NCI-H2029 treated with DMSO at 0.1 percent for 48 hours (cell line): ENCODE data around the gene ERN1.
A peak's percentile ranks its signal among the peaks of the same experiment; 100 is the strongest.
"Not testable (repeated sequence)": the region's sequence is repeated elsewhere in the genome, so short reads cannot be mapped to it uniquely, and the experiment has no call there.

Source experiments
- DNase-seq: peaks from one replicate; lab custom pipeline; 2025; lab: John Stamatoyannopoulos, UW

The ERN1 gene

DNA sequence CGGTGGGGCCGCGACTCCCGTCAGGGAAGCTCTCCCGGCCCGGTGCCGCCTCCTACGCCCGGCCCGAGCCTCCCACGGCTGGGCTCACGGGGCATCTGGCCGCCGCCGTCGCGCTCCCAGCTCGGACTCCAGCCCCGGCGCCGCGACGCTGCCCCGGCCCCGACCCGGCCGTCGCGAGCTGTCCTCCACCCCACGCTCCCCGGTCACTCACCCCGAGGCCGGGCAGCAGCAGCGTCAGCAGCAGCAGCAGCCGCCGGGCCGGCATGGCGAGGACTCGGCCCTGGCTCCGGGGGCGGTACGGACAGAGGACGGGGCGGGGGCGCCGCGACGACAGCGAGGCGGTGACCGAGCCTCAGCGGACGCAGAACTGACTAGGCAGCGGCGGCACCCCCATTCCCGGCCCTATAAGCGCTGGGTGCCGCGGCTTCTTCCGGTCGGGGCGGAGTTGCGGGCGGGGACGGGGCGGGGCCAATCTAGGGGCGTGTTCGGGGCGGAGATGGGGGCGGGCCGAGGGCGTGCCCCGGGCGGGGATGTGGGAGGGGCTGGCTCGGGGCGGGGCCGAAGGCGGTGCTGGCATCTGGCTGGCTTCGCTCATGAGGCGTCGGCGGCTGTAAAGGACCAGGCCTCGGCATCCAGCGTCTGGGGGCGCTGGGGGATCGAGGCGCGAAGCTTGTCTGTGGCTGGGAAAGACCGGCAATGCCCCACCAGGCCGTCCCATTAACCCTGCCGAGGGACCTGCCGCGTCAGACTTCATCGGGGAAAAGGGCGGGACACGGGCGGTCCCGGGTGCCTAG, at the start of gene ERN1:
Gene ERN1, minus strand, starts transcription at position 380 of the 794 bp plus-strand sequence. Its CDS starts 115 bp downstream, at position 265.
- DNase-seq: peak; percentile 55

DNA sequence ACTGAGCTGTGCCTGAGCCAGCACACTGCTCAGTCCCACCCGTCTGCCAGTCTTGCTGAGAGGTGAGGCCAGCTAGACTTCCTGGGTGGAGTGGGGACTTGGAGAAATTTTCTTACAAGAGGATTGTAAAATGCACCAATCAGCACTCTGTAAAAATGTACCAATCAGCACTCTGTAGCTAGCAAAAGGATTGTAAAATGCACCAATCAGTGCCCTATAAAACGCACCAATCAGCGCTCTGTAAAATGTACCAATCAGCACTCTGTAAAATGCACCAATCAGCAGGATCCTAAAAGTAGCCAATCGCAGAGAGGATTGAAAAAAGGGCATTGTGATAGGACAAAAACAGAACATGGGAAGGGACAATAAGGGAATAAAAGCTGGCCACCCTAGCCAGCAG, 49.1 kb upstream of the ERN1 start:
- not testable (repeated sequence) for DNase-seq

DNA sequence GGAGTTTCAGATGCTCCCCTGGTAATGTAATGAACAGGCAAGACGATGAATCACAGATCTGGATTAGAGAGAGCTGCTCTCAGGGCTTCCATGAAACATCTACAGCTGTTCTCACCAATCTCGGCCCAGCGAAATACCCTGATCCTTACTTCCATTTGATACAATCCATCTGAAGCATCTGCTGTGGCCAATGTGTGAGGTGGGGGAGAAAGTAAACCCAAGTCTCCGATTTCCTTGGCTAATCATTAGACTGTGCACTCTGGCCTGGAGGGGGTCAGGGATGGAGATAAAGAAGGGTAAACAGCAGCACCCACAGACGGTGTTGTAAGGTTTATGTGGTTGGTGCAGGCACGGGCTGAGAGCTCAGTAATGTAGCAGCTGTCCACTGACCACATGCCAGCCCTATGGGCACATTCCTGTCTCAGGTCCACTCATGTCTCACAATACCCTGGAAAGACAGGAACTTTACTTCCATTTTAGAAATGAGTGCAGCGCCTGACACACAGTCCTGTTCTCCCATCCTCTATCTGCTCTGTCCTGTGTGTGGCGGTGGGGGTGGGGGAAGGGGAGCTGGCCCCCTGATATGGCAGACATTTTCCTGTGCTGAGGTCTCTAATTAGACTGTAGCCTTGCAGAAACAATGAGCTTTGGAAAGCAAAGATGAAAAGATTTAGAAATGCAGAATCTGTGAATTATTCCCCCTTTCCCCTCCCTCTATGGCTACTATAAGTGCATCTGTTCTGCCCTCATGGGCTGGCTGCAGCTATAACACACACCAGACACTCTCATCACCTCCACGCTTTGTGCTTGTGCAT, 48.3 kb upstream of the ERN1 start:
- DNase-seq: no peak

DNA sequence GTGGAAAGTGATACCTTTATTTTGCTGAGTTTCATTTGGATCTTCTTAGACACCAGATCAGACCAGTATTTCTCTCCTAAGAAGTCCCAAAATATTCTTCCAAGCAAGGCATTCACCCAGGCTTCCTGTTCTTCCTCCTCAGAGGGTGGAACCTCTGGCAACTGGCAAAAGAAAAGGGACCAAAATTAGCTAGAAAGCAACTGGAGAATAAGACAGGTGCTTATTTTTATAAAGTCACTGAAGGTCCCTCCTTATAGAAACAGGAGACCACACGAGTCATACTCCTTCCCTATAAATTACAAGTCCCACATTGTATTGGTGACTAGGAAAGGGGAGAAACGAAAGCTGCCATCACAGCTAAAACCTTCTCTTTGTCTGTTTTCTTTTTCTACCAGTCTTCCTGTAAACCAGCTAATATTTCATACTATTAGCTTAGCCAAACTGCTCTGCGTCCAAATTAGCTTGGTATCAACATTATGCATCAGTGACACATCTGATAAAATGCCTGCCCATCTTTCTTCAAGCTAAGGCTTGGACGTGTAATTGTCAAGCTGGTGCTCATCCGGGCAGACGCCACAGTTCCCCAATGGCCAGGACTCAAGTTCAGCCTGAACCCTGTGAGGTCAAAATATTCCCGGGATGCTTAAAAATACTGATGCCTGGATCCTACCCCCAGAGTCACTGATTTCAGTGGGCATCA, 47.5 kb upstream of the ERN1 start:
- DNase-seq: no peak

DNA sequence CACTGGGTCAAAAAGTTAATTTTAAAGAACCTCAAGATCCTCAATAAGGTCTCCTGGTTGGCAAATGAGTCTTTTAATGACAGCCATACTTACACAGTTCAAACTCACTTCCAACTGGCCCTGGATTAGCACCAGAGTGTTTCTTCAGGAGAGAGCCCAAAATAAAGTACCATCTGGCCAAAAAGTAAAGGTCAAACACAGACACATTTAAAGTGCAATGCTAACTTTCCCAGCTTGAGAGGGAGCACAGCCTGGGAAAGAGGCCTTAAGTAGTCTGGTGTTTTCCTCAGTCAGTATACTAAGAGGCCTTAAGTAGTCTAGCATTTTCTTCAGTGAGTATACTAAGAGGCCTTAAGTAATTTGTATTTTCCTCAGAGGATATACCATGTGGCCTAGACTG, 46.6 kb upstream of the ERN1 start:
- no peak for DNase-seq

DNA sequence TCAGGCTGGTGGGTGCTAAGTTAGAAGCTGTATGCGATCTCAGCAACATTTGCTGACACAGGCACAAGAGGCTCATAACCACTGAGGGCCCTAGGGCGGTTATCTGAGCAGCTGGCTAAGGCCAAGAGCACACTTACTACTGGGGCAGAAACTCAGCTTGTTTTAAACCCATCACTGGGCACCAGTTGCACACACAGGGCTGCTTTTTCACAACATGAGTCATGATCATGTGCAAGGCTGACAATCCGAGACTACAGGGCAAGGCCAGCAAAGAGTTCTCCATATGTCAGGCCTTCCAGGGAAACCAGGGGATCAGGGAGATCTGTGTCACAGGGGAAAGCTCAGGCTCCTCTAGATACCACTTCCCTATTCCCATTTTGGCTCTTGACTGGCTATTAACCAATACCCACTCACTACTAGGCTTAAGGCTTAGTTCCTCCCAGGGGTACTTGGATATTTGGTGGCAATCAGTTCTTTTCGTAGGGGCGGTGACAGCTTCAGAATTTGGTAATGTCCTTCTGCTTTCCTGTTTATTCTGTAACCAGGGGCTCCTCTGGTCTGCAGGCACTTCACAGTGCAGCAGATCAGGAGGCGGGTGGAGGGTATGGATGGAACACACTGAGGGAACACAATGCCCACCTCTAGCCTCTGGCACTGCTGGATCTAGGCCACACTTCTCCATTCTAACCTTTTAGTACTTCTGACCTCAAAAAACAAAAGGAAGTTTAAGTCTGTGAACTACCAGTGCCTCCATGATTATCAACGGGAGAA, 44.9 kb upstream of the ERN1 start:
- no peak for DNase-seq

DNA sequence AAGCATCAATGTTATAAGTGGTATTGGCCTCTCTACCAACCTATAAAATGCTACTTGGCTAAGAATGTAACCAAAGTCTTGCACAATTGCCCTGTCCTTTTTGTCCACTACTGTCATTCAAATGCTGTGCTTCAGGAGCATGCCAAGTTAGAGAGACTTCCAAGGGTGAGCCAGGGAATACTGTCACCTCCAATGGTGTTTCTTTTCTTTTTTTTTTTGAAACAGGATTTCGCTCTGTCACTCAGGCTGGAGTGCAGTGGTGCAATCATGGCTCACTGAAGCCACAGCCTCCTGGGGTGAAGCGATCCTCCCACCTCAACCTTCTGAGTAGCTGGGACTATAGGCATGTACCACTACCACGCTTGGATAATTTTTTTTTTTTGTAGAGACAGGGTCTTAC, 43.7 kb upstream of the ERN1 start:
- DNase-seq: no peak

DNA sequence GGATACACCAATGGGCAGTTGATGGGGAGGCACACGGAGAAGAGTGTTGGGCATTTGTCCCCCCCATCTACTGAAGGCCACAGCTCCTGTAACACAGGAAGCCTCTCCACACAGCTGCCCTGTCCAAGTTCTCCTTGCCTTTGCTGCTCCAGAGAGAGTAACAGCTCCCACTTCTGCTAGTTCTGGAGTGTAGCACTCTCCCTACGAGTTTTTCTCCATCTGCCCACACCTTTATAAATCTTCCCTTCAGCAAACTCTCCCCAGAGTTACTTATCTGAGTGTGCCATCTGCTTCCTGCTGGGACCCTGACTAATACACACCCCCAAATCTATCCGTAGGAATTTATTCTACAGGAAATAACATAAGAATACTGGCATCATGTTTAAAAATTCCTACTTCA, 42.6 kb upstream of the ERN1 start:
- DNase-seq: no peak

DNA sequence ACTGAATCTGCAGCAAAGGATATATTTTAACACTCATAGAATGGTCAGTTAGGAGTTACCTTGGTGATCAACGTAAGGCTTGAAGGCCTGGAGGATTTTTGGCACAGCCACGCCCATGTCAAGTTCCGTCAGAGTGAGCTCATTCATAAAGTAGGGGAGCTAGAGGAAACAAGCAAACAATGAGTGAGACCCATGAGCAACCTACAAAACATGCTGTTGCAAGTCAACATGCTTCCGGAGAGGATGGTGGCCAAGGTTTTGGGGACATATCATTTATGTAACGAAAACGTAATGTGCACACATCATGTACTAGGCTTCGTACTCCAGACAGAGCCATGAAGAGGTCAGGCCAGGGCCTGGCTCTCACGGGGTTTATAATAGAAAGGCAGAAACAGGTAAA, 41.1 kb upstream of the ERN1 start:
- DNase-seq: no peak

DNA sequence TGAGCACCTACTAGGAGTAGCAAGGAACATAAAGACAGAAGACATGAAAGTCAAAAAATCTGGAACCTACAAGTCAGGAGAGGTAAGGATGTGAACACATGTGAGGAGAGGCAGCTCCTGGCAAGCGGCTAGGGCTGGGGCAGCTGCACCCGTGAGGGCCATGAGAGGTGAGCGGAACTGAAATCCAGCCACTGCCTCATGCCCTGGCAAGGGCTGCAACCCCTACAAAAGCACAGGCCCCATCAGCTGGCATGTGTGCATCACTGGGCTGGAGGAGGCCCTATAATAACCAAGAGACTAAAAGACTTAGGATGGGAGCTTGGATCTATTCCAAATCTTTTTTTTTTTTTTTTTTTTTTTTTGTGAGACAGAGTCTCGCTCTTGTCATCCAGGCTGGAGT, 40.3 kb upstream of the ERN1 start:
- no peak for DNase-seq

DNA sequence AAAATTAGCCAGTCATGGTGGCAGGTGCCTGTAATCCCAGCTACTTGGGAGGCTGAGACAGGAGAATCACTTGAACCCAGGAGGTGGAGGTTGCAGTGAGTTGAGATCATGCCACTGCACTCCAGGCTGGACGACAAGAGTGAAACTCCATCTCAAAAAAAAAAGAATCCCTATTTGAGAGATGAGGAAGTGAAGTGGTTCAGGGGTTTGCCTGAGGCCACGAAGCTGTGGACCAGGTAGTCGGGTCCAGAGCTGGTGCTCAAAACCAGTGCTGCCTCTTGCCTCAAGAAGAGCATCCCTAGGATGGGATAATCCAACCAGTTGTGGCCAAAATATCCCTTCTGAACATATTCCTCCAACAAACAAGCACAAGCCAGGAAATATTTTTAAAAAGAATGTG, 37.7 kb upstream of the ERN1 start:
- DNase-seq: not testable (repeated sequence)

DNA sequence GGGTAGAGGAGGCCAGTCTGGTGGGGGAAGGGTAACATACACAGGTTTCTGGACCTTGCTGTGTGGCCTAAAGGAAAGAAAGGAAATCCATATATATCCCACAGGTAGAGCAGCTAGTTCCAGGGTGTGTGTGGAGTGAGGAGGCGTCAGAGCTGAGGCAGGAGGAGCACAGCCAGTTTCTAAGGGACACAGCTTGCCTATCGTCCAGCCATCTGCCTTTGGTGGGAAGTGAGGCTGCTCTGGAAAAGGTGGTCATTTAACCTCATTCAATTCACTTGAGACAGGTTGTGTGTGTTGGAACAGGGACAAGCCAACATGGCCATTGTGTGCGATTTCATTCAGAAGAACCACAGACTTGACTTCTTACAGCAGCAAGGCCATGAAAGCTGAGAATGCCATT, 36.9 kb upstream of the ERN1 start:
- DNase-seq: no peak

DNA sequence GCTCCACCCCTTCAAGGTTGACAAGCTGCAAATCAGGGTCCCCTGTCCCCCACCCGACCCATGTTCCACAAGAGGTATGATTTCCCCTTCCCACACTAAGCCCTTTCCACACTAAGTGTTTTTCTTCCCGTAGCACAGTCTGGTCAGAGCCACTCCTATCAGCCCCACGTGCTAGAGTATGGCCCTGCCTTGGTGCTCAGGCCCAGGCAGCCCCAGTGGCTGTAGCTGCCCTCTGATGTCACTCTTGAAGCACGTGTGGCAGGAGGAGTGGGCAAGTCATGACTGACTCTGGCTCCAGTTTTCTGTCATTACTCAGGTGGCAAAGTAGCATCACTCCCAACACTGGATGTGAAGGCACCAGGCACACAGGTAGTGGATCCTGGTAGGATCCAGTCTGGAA, 35.4 kb upstream of the ERN1 start:
- DNase-seq: no peak

DNA sequence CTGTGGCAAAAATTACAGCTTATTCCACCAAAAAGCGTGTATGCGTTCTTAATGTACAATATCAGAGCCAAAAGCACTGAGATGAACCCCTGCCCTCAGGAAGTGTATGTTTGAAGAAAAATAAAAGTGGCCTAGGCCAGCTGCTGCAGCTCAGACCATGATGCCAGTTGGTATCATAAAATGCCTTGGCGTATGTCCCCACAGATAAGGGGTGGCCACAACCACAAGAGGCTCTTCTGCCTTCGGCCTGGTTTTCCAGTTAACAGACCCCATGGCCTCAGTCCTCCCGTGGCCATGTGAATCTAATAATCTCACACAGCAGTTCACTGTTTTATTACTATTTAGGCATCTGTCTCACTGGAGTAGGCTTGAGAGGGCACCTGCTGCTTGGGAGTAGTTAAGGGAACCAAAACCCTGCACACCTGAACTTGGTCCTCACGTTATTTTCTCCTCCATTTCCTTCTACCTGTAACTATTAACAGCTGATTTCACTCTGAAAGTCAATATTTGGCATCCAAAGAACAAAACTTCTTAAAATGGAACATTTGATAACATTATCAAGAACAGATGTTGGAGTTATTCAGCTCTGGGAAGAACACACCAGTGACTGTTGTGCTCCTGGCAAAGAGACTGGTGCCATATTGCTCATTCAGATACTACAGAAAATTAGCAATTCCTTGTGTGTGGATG, 34.8 kb upstream of the ERN1 start:
- DNase-seq: no peak

DNA sequence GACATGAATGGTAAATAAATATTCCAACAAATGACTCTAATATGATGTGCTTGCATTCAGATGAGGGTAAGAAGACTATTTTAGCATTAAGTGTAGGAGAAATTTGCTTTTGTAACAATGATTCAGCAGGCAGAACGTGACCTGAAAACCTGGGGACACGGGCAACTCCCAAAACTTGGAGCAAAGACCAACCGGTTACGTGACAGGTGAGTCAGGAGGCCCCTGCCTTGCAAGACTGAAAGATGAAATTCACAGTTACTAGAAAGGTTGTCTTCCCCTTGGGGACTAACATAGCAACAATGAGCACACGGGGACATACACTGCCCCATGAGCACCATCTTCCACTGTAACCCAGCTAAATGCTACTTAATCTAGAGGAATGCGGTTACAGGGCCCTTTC, 33.5 kb upstream of the ERN1 start:
- DNase-seq: no peak

DNA sequence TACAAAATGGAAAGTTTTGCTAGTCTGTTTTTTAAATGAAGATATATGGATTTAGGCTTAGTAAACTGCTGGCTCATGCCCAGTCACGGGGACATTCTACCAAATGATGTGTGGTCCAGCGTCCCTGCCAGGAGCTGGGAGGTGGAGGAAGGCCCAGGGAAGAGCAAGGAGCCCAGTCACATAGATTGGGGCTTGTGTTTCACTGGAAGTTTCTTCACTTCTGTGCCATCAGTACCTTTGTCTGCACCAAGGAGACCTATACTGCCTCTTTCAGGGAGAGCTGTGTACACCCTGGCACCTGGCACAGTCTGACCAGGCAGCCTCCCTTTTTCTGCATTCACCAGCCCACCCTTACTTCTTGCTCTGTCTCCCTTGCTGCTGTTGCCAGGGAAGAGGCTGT, 32.6 kb upstream of the ERN1 start:
- DNase-seq: no peak

DNA sequence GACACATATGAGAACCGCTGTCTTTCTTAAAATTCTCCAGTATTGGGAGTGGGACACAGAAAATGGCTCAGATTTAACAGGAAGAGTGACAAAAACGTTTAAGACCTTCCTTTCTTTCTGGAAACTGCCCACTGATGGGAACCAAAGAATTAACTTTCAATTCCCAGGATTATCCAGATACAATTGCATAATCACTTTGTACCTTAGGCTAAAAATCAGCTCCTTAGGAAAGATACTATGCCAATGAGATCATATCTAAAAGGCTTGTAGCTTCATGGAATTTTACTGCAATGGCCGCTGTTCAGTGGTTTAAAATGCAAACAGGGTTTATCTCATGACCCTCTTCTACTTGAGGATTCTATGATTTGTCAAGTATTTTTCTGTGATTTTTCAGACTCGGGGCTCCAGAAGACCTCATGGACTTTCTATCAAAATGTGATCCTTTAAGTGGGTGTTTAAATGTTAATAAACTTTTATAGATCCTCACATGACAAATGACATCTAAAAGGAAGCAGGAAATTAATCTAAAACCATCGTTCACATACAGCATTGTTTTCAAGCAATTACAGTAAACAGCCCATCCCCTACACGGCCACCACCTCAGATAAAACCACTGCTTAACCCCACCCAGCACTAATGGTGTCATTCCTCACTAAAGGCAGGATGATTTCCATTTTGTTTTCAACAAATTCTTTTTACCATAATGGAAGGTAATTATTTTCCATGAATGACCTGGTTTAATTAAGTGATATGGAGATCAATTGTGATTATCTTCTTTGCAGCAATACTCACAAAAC, 31.6 kb upstream of the ERN1 start:
- DNase-seq: no peak

DNA sequence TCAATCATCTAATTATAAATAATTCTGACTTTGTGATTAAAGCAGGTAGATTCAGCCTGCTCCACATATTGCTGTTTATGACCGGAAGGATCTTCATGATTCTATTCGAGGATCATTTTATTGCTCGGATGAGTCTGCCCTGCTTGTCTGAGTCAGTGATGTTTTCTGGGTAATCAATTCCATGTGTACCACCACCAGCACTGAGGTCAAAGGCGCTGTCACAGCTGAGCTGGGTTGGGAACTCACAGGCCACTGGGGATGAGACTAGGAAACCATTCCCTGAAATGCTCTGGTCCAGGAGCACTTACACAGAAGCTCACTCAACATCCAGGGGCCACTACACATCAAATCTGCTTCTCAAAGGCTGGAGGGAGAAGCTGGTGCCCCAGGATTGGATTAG, 30.4 kb upstream of the ERN1 start:
- no peak for DNase-seq

DNA sequence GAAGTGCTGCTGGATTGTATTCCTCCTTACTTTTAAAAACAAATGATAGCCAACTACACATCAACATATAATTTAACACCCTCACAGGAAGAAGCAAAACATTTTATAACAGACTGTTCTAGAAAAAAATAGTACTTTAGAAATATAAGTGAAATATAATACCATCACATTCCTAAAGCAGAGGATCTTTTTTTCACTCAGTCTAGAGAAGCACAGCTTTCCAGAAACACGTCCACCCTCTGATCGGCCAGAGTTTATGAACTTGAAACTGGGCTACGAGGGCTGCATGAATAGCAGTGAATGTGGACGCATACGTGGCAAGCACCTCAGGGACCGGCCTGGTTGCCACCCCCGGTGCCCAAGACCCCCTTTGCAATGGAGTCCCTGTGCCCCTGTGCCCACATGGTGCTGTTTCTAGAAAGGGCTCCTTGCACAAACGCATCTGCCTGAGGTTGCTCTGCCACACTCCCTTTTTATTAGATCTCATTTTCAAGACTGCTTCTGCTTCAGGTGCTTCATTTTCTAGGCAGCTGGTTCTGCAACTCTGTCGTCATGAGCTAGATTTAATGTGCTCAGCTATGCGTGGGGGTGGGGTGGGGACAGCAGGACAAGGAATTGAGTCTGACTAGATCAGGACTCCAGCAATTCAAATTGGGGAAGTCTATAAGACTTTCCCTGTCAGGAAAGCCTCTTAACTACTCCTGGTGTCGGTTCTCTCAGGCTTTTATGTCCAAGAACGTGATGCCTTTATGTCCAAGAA, 29.1 kb upstream of the ERN1 start:
- no peak for DNase-seq

DNA sequence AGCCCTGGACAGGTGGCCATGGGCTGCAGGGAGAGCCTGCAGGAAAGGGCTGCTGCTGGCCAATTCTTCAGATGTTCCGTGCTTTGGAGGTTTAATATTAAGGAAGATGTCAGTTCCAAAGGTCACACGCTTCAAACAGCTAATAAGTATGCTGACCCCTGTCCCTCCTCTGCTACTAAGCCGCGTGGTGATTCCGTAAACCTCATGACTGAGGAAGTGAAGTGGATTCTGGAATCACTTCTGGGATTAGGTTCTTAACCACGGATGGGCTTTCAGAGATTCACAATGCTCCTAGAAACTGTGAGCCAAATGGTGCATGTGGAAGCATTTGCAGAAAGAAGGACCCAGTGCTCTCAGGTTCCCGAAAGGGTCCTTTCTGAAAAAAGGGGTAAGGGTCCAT, 28.5 kb upstream of the ERN1 start:
- DNase-seq: no peak
